ENCODE results near the gene SP9.

The SP9 gene

GRCh38 chr2:174340400-174341292 lies 5.9 kb downstream of the SP9 start:
- Histone ChIP-seq H3K9me3 (ENCODE audit: insufficient read depth, low read depth, low read length) (no peaks in the 10 kb centered on the region), H3K9ac (ENCODE audit: low read depth, low read length, poor library complexity, severe bottlenecking) (no peak overlapping the region), H4K20me1 (ENCODE audit: insufficient read depth, low read length, poor library complexity, severe bottlenecking) (no peaks in the 10 kb centered on the region), H3F3A (ENCODE audit: low read depth) (no peaks in the 10 kb centered on the region), H3K9me2 (replicated peaks; ENCODE audit: low read depth, low read length) (no peaks in the 10 kb centered on the region), H3K27me3 (ENCODE audit: insufficient read depth, low read length, poor library complexity, severe bottlenecking) (no peaks in the 10 kb centered on the region), H3K79me2 (ENCODE audit: insufficient read depth, low read length) (no peaks in the 10 kb centered on the region), H3K4me2 (ENCODE audit: low read depth, low read length, poor library complexity, severe bottlenecking) (no peak overlapping the region), H3K4me1 (ENCODE audit: insufficient read depth, low read length, poor library complexity, severe bottlenecking) (no peaks in the 10 kb centered on the region), H3K36me3 (ENCODE audit: insufficient read depth, low read length) (no peaks in the 10 kb centered on the region), H3K4me3 (ENCODE audit: low read length, poor library complexity, severe bottlenecking) (no peak overlapping the region), H2AFZ (ENCODE audit: low read length) (no peak overlapping the region)
- TF ChIP-seq CTCF (conservative IDR thresholded peaks at IDR 0.05; ENCODE audit: low read length), result no peak
- TF ChIP-seq EZH2phosphoT487 (IDR thresholded peaks at IDR 0.05; ENCODE audit: borderline replicate concordance), result no peak

- Histone ChIP-seq H3K4me1 (ENCODE audit: insufficient read depth, low read length, poor library complexity, severe bottlenecking) (no peaks in the 10 kb centered on the region), H3K9me3 (ENCODE audit: insufficient read depth, low read depth, low read length) (no peaks in the 10 kb centered on the region), H3K79me2 (ENCODE audit: insufficient read depth, low read length) (no peaks in the 10 kb centered on the region), H3F3A (ENCODE audit: low read depth) (no peaks in the 10 kb centered on the region), H2AFZ (ENCODE audit: low read length) (peak overlapping the region; percentile 77), H3K4me3 (ENCODE audit: low read length, poor library complexity, severe bottlenecking) (peak overlapping the region; percentile 47), H3K9me2 (replicated peaks; ENCODE audit: low read depth, low read length) (no peaks in the 10 kb centered on the region), H4K20me1 (ENCODE audit: insufficient read depth, low read length, poor library complexity, severe bottlenecking) (no peaks in the 10 kb centered on the region), H3K36me3 (ENCODE audit: insufficient read depth, low read length) (no peaks in the 10 kb centered on the region), H3K9ac (ENCODE audit: low read depth, low read length, poor library complexity, severe bottlenecking) (peak overlapping the region; percentile 25), H3K4me2 (ENCODE audit: low read depth, low read length, poor library complexity, severe bottlenecking) (peak overlapping the region; percentile 55), H3K27me3 (ENCODE audit: insufficient read depth, low read length, poor library complexity, severe bottlenecking) (no peaks in the 10 kb centered on the region)
- TF ChIP-seq CTCF (conservative IDR thresholded peaks at IDR 0.05; ENCODE audit: low read length), result peak; percentile 99
- TF ChIP-seq EZH2phosphoT487 (IDR thresholded peaks at IDR 0.05; ENCODE audit: borderline replicate concordance), result no peak
Measured at GRCh38 chr2:174341293-174341994, 6.7 kb downstream of the SP9 start.

- Histone ChIP-seq H3K4me2 (ENCODE audit: low read depth, low read length, poor library complexity, severe bottlenecking) (peak overlapping the region; percentile 55), H3K4me1 (ENCODE audit: insufficient read depth, low read length, poor library complexity, severe bottlenecking) (no peaks in the 10 kb centered on the region), H3K27me3 (ENCODE audit: insufficient read depth, low read length, poor library complexity, severe bottlenecking) (no peaks in the 10 kb centered on the region), H3K9ac (ENCODE audit: low read depth, low read length, poor library complexity, severe bottlenecking) (peak overlapping the region; percentile 25), H3K9me3 (ENCODE audit: insufficient read depth, low read depth, low read length) (no peaks in the 10 kb centered on the region), H2AFZ (ENCODE audit: low read length) (peak overlapping the region; percentile 77), H3K4me3 (ENCODE audit: low read length, poor library complexity, severe bottlenecking) (peak overlapping the region; percentile 47), H3K79me2 (ENCODE audit: insufficient read depth, low read length) (no peaks in the 10 kb centered on the region), H3K9me2 (replicated peaks; ENCODE audit: low read depth, low read length) (no peaks in the 10 kb centered on the region), H4K20me1 (ENCODE audit: insufficient read depth, low read length, poor library complexity, severe bottlenecking) (no peaks in the 10 kb centered on the region), H3K36me3 (ENCODE audit: insufficient read depth, low read length) (no peaks in the 10 kb centered on the region), H3F3A (ENCODE audit: low read depth) (no peaks in the 10 kb centered on the region)
- TF ChIP-seq CTCF (conservative IDR thresholded peaks at IDR 0.05; ENCODE audit: low read length) (no peak), EZH2phosphoT487 (IDR thresholded peaks at IDR 0.05; ENCODE audit: borderline replicate concordance) (no peak)
Measured at GRCh38 chr2:174341995-174342685, 7.4 kb downstream of the SP9 start.

Measured in Loucy (cell line).